HPDE6-E6E7 (cell line): ENCODE results near the gene IL2RG.

Experiments
- DNase-seq: peaks from one replicate; pipeline ENCODE4 v3.0.0; 2011; ENCODE audit warnings: missing footprints; ENCODE audit errors: extremely low spot score

The IL2RG gene

DNA sequence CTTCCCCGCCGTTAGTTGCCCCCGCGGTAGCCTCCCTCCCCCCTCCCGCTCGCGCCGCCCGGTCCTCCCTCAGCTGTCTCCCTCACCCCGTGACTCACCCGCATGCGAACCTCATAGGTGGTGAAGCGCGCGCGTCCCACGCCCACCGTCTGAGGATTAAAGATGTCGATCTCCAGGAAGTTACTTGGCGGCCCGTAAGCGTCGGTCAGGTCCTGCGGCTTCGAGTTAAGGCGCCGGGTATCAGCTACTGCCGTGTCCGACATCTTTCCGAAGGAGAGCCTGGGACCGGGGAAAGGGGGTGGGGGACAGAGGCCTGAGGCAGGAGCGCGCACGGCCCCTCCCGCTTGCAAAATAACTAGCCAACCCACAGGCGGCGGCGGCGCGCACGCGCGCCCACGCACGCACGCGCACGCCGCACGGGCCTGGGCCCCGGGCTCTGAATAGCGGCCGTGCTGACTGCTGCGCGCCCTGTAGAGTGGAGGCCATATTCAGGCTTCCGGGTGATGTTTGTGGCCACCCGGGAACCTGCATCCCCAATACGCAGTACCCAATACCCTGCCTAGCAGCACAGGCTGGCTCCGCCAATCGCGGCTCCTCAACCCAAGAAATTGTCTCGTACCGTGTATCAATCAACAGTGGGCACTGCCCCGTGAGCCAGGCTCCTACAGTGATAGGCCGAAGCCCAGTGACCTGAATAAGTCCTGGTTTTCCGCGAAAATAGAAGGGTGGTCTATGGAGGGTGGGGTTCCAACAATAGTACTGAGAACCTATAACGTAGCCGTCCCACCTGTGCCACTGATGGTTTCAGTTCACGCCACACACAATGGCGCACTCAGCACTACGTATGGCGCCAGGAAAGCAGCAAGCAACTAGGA is 43.1 kb downstream of the IL2RG start, which contains the start of gene SNX12:
Gene SNX12, minus strand, starts transcription at position 291 of the 875 bp plus-strand sequence. Its CDS starts 28 bp downstream, at position 263.
- peak; percentile 75 for DNase-seq

DNA sequence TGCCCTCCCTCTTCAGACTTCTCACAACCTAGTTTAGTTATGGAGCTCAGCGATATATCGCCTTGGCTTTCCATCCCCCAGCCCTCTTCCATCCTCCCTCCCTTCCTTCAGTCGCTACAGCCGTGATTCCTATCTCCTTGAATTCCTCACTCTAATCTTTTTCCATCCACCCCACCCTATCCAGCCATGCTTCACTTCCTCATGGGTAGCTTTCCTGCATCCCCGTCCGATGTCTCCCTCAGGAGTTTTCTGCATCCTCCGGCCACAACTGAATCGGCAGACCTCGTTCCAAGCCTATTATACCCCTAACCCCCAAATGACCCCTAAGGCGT is 43.7 kb downstream of the IL2RG start:
- no peak for DNase-seq

- DNase-seq: no peak
Measured at GRCh38 chrX:71067089-71067488, 44.3 kb downstream of the IL2RG start.

DNA sequence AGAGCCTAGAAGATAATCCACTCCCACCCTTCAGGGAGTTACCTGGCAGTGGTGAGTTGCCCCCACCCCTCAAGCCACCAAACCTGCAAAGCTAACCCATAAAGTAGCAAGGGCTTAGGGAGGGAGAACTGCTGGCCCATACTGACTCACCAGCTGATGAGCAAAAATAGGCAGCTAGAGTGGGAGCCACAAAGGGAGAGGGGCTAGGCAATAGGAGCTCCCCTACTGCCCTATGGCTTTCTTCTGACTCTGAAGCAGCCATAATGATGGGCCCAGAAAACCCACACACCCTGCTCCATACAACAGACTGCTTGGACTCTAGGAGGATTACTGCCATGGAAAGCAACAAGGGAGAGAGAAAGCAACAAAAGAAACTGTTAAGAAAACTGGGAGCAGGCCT is 51.2 kb downstream of the IL2RG start:
- DNase-seq: no peak

DNA sequence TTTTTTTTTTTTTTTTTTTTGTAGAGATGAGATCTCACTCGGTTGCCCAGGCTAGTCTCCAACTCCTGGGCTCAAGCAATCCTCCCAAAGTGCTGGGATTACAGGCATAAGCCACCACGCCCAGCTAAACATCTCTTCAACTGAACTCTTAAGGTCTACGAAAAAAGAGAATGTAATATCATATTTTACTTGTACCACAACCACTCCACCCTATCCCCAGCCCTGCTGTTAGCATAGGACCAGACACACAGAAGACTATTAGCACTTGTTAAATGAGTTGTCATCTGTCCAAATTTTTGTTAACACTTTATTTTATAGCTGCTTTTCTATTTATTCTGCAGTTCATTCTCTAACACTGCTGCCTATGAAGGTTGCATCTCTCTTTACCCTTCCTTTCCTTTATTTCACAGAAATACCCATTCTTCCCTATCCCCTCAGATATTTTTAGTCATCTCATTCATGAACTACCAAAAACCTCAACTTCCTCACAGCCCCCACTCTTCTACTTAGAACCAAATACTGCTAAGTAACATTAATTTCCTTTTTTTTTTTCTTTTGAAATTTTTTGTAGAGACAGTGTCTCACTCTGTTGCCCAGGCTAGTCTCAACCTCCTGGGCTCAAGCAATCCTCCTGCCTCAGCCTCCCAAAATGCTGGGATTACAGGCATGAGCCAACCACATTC is 53.4 kb downstream of the IL2RG start:
- DNase-seq: no peak
